ENCODE measurements around the gene THBS2. TPM values are rescaled to one million over a fixed set of nuclear protein-coding genes. Genes with fewer than 3 reads are reported as not detected.

THBS2 gene
- total RNA-seq, 1 donor from 2014 or later: 135 TPM

DNA sequence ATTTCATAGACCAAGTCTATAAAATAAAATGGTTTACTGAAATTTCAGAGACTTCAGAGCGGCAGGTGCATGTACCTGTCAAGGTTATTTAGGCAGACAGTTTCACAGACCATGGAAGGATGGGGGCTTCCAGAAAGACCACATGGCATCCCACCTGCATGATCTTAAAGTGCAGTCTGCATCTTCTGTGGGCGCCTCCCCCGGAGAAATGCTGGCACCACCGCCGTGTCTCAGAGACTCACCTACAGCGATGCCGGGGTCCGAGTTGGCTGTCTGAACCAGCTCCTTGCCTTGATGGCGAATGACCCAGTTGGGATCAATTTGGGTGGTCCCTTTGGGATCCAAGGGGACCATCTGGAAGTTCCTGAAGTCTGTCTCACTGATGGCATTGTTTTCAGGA is 30.6 kb downstream of the THBS2 start:
- no peak overlapping the region for H2AFZ ChIP-seq (ENCODE audit: low read depth, low read length)
- no peak overlapping the region for H3K4me3 Mint-ChIP-seq (ENCODE audit: unreplicated experiment)
- no peak overlapping the region for H3K4me3 ChIP-seq (ENCODE audit: insufficient read depth, low read depth, low read length)
- peaks cover 11% of the 10 kb centered on the region for H3K9me3 Mint-ChIP-seq (ENCODE audit: unreplicated experiment)
- H3K27me3 Mint-ChIP-seq (ENCODE audit: low read depth, unreplicated experiment): no peaks in the 10 kb centered on the region
- no peak overlapping the region for H3K4me2 ChIP-seq (ENCODE audit: low read length)
- no peaks in the 10 kb centered on the region for H4K20me1 ChIP-seq (ENCODE audit: insufficient read depth, low read length)
- no peak for TF ChIP-seq EZH2 (IDR thresholded peaks at IDR 0.05; ENCODE audit: insufficient read depth, low read length)
- TF ChIP-seq, protein P1, sequence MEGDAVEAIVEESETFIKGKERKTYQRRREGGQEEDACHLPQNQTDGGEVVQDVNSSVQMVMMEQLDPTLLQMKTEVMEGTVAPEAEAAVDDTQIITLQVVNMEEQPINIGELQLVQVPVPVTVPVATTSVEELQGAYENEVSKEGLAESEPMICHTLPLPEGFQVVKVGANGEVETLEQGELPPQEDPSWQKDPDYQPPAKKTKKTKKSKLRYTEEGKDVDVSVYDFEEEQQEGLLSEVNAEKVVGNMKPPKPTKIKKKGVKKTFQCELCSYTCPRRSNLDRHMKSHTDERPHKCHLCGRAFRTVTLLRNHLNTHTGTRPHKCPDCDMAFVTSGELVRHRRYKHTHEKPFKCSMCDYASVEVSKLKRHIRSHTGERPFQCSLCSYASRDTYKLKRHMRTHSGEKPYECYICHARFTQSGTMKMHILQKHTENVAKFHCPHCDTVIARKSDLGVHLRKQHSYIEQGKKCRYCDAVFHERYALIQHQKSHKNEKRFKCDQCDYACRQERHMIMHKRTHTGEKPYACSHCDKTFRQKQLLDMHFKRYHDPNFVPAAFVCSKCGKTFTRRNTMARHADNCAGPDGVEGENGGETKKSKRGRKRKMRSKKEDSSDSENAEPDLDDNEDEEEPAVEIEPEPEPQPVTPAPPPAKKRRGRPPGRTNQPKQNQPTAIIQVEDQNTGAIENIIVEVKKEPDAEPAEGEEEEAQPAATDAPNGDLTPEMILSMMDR (IDR thresholded peaks at IDR 0.05; ENCODE audit: insufficient read depth, low read depth, low read length): no peak
- H3K27ac Mint-ChIP-seq (ENCODE audit: unreplicated experiment): no peak overlapping the region
- H3K9ac ChIP-seq (ENCODE audit: low read length): no peak overlapping the region
- H3K36me3 Mint-ChIP-seq (ENCODE audit: low read depth, unreplicated experiment): peaks cover 66% of the 10 kb centered on the region
- FAIRE-seq (no peak), DNase-seq (ENCODE audit: low read depth) (no peak)
- H3K27ac ChIP-seq (ENCODE audit: low read depth, low read length): no peak overlapping the region
- H3K36me3 ChIP-seq (ENCODE audit: insufficient read depth, low read length): peaks cover 44% of the 10 kb centered on the region
- no peaks in the 10 kb centered on the region for H3K4me1 Mint-ChIP-seq (ENCODE audit: low read depth, unreplicated experiment)
- peaks cover 3% of the 10 kb centered on the region for H3K9me3 ChIP-seq (ENCODE audit: insufficient read depth, low read depth, low read length)
- peaks cover 9% of the 10 kb centered on the region for H3K4me1 ChIP-seq (ENCODE audit: insufficient read depth, low read length)
- H3K79me2 ChIP-seq (ENCODE audit: insufficient read depth, low read length): no peaks in the 10 kb centered on the region
- H3K27me3 ChIP-seq (ENCODE audit: insufficient read depth, low read length): no peaks in the 10 kb centered on the region

DNA sequence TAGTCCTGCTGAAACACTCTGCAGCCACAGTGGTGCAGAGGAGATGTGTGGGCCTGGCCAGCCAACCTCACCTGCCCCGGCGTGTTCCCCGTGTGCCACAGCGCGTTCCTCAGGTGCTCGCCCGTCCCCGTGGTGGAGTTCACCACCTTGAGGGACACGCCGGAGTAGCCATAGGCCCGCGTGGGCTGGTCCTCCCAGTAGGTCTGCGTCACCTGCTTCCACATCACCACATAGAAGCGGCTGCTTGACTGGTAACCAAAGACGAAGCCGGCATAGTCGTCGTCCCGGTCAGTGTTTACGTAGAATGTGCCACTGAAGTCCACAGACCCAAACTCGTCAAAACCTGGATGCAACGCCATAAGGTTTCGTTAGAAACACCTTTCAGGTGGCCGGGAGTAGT is 31.5 kb downstream of the THBS2 start:
- H3K36me3 Mint-ChIP-seq (ENCODE audit: low read depth, unreplicated experiment): peaks cover 67% of the 10 kb centered on the region
- peaks cover 11% of the 10 kb centered on the region for H3K9me3 Mint-ChIP-seq (ENCODE audit: unreplicated experiment)
- FAIRE-seq (no peak), DNase-seq (ENCODE audit: low read depth) (no peak)
- H3K27ac Mint-ChIP-seq (ENCODE audit: unreplicated experiment): no peak overlapping the region
- Histone ChIP-seq H3K4me3 (ENCODE audit: insufficient read depth, low read depth, low read length) (no peak overlapping the region), H3K9ac (ENCODE audit: low read length) (no peak overlapping the region), H2AFZ (ENCODE audit: low read depth, low read length) (no peak overlapping the region), H3K4me1 (ENCODE audit: insufficient read depth, low read length) (peaks cover 9% of the 10 kb centered on the region), H3K9me3 (ENCODE audit: insufficient read depth, low read depth, low read length) (peaks cover 3% of the 10 kb centered on the region), H3K4me2 (ENCODE audit: low read length) (no peak overlapping the region), H4K20me1 (ENCODE audit: insufficient read depth, low read length) (no peaks in the 10 kb centered on the region), H3K27me3 (ENCODE audit: insufficient read depth, low read length) (no peaks in the 10 kb centered on the region), H3K36me3 (ENCODE audit: insufficient read depth, low read length) (peaks cover 43% of the 10 kb centered on the region), H3K27ac (ENCODE audit: low read depth, low read length) (no peak overlapping the region), H3K79me2 (ENCODE audit: insufficient read depth, low read length) (no peaks in the 10 kb centered on the region)
- H3K4me1 Mint-ChIP-seq (ENCODE audit: low read depth, unreplicated experiment): no peaks in the 10 kb centered on the region
- H3K27me3 Mint-ChIP-seq (ENCODE audit: low read depth, unreplicated experiment): no peaks in the 10 kb centered on the region
- no peak overlapping the region for H3K4me3 Mint-ChIP-seq (ENCODE audit: unreplicated experiment)
- TF ChIP-seq, protein P1 (IDR thresholded peaks at IDR 0.05; ENCODE audit: insufficient read depth, low read depth, low read length): no peak
- no peak for TF ChIP-seq EZH2 (IDR thresholded peaks at IDR 0.05; ENCODE audit: insufficient read depth, low read length)

DNA sequence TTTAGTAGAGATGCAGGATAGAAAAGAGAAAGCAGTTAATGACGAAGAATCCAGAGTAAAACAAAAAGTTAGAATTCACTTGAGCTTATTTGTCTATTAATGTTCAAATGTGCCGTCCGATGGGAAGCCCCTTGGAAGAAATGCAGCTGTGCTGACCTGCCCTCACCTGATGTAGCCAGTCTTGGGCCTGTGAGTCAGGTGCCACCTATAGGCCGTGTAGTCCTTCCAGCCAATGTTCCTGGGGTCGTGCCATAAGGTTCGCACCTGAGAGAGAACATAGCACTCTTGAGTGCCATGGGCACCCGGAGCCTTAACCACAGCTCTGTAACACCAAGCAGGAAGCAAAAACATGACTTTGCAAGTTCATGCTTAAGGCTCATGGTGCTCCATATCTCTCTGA is 32.4 kb downstream of the THBS2 start:
- Histone ChIP-seq H3K27ac (ENCODE audit: low read depth, low read length) (no peak overlapping the region), H3K36me3 (ENCODE audit: insufficient read depth, low read length) (peaks cover 47% of the 10 kb centered on the region), H3K79me2 (ENCODE audit: insufficient read depth, low read length) (no peaks in the 10 kb centered on the region), H3K4me3 (ENCODE audit: insufficient read depth, low read depth, low read length) (no peak overlapping the region), H2AFZ (ENCODE audit: low read depth, low read length) (no peak overlapping the region), H3K9me3 (ENCODE audit: insufficient read depth, low read depth, low read length) (peaks cover 3% of the 10 kb centered on the region), H3K27me3 (ENCODE audit: insufficient read depth, low read length) (no peaks in the 10 kb centered on the region), H3K4me1 (ENCODE audit: insufficient read depth, low read length) (peaks cover 9% of the 10 kb centered on the region), H3K9ac (ENCODE audit: low read length) (no peak overlapping the region), H3K4me2 (ENCODE audit: low read length) (no peak overlapping the region), H4K20me1 (ENCODE audit: insufficient read depth, low read length) (no peaks in the 10 kb centered on the region)
- Mint-ChIP-seq H3K4me1 (ENCODE audit: low read depth, unreplicated experiment) (no peaks in the 10 kb centered on the region), H3K27ac (ENCODE audit: unreplicated experiment) (no peak overlapping the region), H3K36me3 (ENCODE audit: low read depth, unreplicated experiment) (peaks cover 64% of the 10 kb centered on the region), H3K9me3 (ENCODE audit: unreplicated experiment) (peaks cover 11% of the 10 kb centered on the region), H3K27me3 (ENCODE audit: low read depth, unreplicated experiment) (no peaks in the 10 kb centered on the region), H3K4me3 (ENCODE audit: unreplicated experiment) (no peak overlapping the region)
- TF ChIP-seq EZH2 (IDR thresholded peaks at IDR 0.05; ENCODE audit: insufficient read depth, low read length): no peak
- TF ChIP-seq, protein P1 (IDR thresholded peaks at IDR 0.05; ENCODE audit: insufficient read depth, low read depth, low read length): no peak
- FAIRE-seq (no peak), DNase-seq (ENCODE audit: low read depth) (no peak)
